Renal pelvis (tissue), 4 donors: ENCODE measurements around the gene TMEM150A. TPM values are rescaled to one million over a fixed set of nuclear protein-coding genes. Genes with fewer than 3 reads are reported as not detected.
"Not testable (repeated sequence)": the region's sequence is repeated elsewhere in the genome, so short reads cannot be mapped to it uniquely, and the experiment has no call there.

ENCODE experiments used
- DNase-seq: peaks from one replicate; pipeline ENCODE4 v3.0.0-alpha.2; 2013
- polyA plus RNA-seq, 3 donors: library from polyadenylated mRNA; unstranded; fragments of 120-200 nt; gene quantifications; one replicate each; pipeline ENCODE4 v1.2.1, GENCODE V29; 2013; ENCODE audit not compliant: insufficient read length in 3 of 3

Gene TMEM150A
- polyA plus RNA-seq, 3 donors, result 42.7 to 47.0 (median 44.7) TPM

- no peak for DNase-seq
Observed at GRCh38 chr2:85578243-85579180, 24.0 kb downstream of the TMEM150A start.

- DNase-seq, result no peak
Observed at GRCh38 chr2:85577386-85578242, 24.9 kb downstream of the TMEM150A start, which contains the start of gene VAMP8. Gene VAMP8 (plus strand): TSS chr2:85577586. CDS start chr2:85577647, 61 bp downstream.

GRCh38 chr2:85577063-85577385, 25.5 kb downstream of the TMEM150A start:
- DNase-seq, result no peak

- DNase-seq, result no peak
Observed at GRCh38 chr2:85575739-85576138, 26.8 kb downstream of the TMEM150A start.

- no peak for DNase-seq
Observed at GRCh38 chr2:85566265-85566664, 36.2 kb downstream of the TMEM150A start.

GRCh38 chr2:85564144-85564563, 38.3 kb downstream of the TMEM150A start:
- no peak for DNase-seq

DNA sequence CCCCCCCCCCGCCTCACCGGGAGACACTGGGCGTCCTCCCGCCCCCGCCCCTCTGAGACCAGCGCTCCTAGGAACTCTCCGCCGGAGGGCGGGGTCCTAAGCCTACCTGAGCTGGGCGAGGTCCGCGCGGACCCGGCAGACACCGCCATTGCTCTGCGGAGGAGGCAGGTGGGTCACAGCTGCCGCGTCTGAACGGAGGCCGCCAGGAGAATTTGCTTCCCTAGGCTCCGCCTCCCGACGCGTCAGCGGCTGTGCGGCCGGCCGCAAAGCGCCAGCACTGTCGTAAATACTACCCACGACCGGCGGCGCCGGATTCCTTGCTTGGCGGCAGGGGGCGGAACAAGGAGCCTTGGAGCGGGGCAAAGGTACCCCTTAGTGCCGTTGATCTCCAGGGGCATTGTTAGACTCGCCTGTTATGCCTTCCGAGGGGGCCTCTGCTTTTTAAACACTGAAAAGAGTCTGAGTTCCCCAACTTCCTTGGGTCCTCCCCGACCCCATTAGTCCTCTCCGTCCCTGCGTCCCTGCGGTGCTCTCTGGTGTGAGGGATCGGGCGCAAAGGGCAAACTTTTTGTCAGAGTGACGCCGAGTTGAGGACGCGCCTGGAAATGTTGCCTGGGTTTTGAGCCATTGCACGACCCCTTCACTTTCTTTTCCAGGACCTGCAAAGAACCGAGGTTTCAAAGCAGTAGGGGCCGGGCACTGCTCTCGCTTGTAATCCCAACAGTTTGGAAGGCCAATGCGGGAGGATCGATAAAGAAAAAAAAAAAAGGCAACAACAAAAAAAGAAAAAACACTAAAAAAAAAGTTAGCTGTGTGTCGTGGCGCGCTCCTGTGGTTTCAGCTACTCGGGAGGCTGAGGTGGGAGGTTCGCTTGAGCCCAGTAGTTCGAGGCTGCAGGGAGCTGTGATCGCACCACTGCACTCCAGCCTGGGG, 41.0 kb downstream of the TMEM150A start, which contains the start of gene GGCX:
GGCX (minus strand) TSS at position 214 of the 933 bp plus-strand sequence; CDS start at position 149, 65 bp downstream.
- peak; percentile 97 for DNase-seq

- no peak for DNase-seq
Observed at GRCh38 chr2:85560812-85561279, 41.7 kb downstream of the TMEM150A start.

GRCh38 chr2:85560403-85560726, 42.1 kb downstream of the TMEM150A start:
- DNase-seq, result not testable (repeated sequence)

- DNase-seq, result no peak
Observed at GRCh38 chr2:85558160-85558559, 44.3 kb downstream of the TMEM150A start.

- DNase-seq, result no peak
Observed at GRCh38 chr2:85557130-85557529, 45.4 kb downstream of the TMEM150A start.

- DNase-seq, result no peak
Observed at GRCh38 chr2:85554980-85555612, 47.4 kb downstream of the TMEM150A start.

GRCh38 chr2:85553184-85553583, 49.3 kb downstream of the TMEM150A start:
- no peak for DNase-seq

DNA sequence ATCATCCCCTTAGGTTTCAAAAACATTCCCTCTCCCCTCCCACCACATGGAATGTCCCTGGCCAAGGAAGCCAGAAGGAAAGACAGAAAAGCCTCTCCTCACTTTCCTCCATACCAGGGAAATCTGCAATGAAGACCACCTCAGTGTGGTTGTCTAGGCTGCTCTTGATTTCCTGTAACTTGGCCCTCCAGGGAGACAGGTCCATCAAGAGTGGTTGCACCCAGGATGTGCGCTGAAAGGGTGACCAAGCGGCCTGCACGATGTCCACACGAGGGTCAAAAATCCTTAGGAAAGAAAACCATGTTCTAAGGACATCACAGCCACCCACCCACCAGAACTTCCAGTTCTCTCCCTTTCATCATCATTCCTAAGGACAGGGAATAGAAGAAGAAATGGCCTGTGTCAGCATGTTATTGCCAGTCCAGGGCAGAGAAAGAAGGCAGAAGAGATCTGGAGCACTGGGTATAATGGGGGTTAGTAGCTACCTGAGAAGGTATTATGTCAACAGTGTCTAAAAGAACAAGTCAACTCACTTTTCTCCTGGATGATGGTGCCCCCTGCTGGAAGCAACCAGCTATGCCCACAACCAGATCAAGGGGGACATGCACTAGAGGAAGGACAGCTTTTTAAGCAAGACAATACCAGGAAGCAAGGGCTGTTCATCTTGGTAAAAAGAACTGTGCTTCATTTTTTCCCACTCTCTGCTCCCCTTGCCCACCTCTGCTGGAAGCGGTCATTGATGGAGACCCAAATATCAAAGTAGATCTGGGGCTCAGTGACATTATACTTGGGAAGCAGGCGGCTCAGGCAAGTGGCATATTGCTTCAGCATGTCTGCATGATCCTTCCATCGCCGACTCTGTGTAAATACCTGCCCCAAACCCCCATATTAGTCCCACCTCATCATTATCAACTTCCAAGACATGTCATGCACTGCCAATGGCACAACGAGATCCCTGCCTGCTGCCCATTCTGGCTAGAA, 50.5 kb downstream of the TMEM150A start:
- DNase-seq, result peak; percentile 79

DNA sequence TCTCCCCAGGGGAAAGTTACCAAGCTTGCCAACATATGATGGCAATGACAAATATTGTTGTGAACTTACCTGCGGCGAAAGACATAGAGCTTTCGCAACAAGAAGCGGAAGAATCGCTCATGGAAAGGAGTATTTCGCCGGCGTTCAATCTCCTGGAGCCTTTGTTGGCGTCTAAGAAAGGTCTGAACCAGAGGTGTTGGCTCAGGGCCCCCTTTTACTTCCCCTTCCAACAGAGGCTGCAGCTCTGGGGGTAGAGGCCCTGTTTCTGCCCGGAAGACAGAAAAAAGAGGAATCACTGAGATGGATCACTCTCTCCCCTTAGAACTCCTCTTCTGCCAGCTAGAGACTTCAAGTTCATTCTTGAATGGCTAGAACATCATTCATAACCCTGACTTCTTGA, 52.0 kb downstream of the TMEM150A start:
- no peak for DNase-seq

DNA sequence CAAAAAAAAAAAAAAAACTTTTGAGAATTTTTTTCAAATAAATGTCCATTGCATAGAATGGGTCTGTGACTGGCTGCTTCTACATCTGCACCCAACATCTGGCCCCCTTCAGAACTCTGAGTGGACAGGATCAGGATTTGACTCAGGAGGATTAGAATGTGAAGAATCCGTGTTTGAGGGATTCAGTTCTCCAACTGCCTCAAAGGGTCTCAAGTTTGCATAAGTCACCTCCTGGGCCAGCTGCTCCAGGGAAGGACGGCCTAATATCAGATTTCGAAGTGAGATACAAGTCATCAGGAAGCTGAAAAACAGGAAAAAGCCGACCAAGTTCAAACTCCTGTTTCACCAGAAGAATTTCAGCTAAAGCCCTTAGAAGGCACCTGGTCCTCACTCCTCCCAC, 52.7 kb downstream of the TMEM150A start:
- peak; percentile 48 for DNase-seq

- no peak for DNase-seq
Observed at GRCh38 chr2:85549095-85549494, 53.4 kb downstream of the TMEM150A start.

DNA sequence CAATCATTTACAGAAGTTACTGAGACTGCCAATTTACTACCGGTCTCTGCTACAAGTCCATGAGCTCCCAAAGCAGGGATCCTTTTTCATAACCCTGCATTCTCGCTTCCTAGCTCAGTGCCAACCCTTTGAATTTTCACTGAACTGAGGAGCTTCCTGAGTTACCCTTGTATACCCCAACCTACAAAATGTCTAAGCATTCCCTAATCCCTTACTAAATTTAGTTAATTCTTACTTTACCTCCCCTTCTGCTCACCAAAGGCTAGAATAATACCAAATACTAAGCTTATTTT, 53.9 kb downstream of the TMEM150A start:
- DNase-seq, result no peak
